ENCODE results near the gene CABP7.

GRCh38 chr22:29707471-29707870 is 12.3 kb upstream of the CABP7 start:
- TF ChIP-seq KDM1A (IDR thresholded peaks at IDR 0.05; ENCODE audit: borderline replicate concordance, low read length), result no peak
- TF ChIP-seq CTCF (IDR thresholded peaks at IDR 0.05; ENCODE audit: control extremely low read depth in 1 of 3, insufficient read depth in 1 of 3, low read depth in 1 of 3, low read length in 3 of 3), result no peak
- no peak for TF ChIP-seq POLR2AphosphoS5 (IDR thresholded peaks at IDR 0.05; ENCODE audit: low read depth, low read length)
- no peak for TF ChIP-seq POLR2A (IDR thresholded peaks at IDR 0.05; ENCODE audit: control extremely low read depth in 1 of 2, low read depth in 2 of 2, low read length in 2 of 2)
- TF ChIP-seq SRF (IDR thresholded peaks at IDR 0.05; ENCODE audit: low read depth, low read length), result no peak
- no peak for TF ChIP-seq USF2 (IDR thresholded peaks at IDR 0.05; ENCODE audit: low read length)
- no peak for TF ChIP-seq MAFK (IDR thresholded peaks at IDR 0.05; ENCODE audit: low read depth, low read length)
- TF ChIP-seq CTBP2 (IDR thresholded peaks at IDR 0.05; ENCODE audit: borderline replicate concordance, insufficient read depth, insufficient read length, low read length), result no peak
- no peak for TF ChIP-seq TCF12 (IDR thresholded peaks at IDR 0.05; ENCODE audit: low read depth, low read length)
- no peak for TF ChIP-seq SIRT6 (IDR thresholded peaks at IDR 0.05; ENCODE audit: low read length)
- TF ChIP-seq RFX5 (IDR thresholded peaks at IDR 0.05; ENCODE audit: borderline replicate concordance, low read depth, low read length), result no peak
- TF ChIP-seq ASH2L (IDR thresholded peaks at IDR 0.05; ENCODE audit: low read length), result no peak
- no peak for TF ChIP-seq NRF1 (IDR thresholded peaks at IDR 0.05; ENCODE audit: low read depth, low read length)
- TF ChIP-seq GABPA (IDR thresholded peaks at IDR 0.05; ENCODE audit: borderline replicate concordance, insufficient read depth, low read length), result no peak

Measured in H1 (cell line).